GM18951 (cell line): Measurements from ENCODE around the gene FTMT.

Experiments used
- POLR2A ChIP-seq: IDR thresholded peaks from 4 replicates; pipeline ENCODE4 v1.6.1; 2011; ENCODE audit warnings: mild to moderate bottlenecking; ENCODE audit not compliant: insufficient read length, insufficient read depth; ENCODE audit errors: extremely low read depth
- in situ Hi-C: fragments of 300-500 bp; cut with MboI; formaldehyde crosslinking; loops from one replicate; pipeline ENCODE4 v1.12.0; 2022; ENCODE audit warnings: low sequenced_read_pairs, mixed read lengths, inconsistent platforms; ENCODE audit not compliant: unreplicated experiment

FTMT gene

GRCh38 chr5:121872856-121873255 lies 21.2 kb downstream of the FTMT start:
- in situ Hi-C loops = no loop called here
- no peak for TF ChIP-seq POLR2A

GRCh38 chr5:121873409-121873808 lies 21.7 kb downstream of the FTMT start:
- in situ Hi-C loops = no loop called here
- TF ChIP-seq POLR2A = no peak

GRCh38 chr5:121885630-121886029 lies 33.9 kb downstream of the FTMT start:
- TF ChIP-seq POLR2A = no peak

GRCh38 chr5:121887727-121888126 lies 36.0 kb downstream of the FTMT start:
- in situ Hi-C loops = no loop called here
- no peak for TF ChIP-seq POLR2A

More at GRCh38 chr5:121885630-121886029, 33.9 kb downstream of the FTMT start:
- in situ Hi-C loops = no loop called here

- no peak for TF ChIP-seq POLR2A
- in situ Hi-C loops = no loop called here
Measured at GRCh38 chr5:121890297-121890858, 38.7 kb downstream of the FTMT start.

- TF ChIP-seq POLR2A = no peak
- in situ Hi-C loops = no loop called here
Measured at GRCh38 chr5:121897341-121897740, 45.7 kb downstream of the FTMT start.

GRCh38 chr5:121899346-121899745 lies 47.7 kb downstream of the FTMT start:
- in situ Hi-C loops = no loop called here
- TF ChIP-seq POLR2A = no peak
